Left lobe of liver (tissue), 2 donors: Measurements from ENCODE around the gene HMGN1. TPM values are rescaled to one million over a fixed set of nuclear protein-coding genes. Genes with fewer than 3 reads are reported as not detected.
"Not testable (repeated sequence)": the region's sequence is repeated elsewhere in the genome, so short reads cannot be mapped to it uniquely, and the experiment has no call there.

Experiments
- ATAC-seq: fragments of 200-7000 bp; cut with Tn5 transposase; one replicate; pipeline ENCODE4 v1.9.1; 2020; ENCODE audit warnings: mild to moderate bottlenecking, moderate library complexity
- DNase-seq: peaks from one replicate; pipeline ENCODE4 v3.0.0-alpha.2; 2020; ENCODE audit warnings: low spot score
- total RNA-seq: library from RNA; stranded (reverse); gene quantifications from one replicate; pipeline ENCODE4 v1.2.1, GENCODE V29; 2021
- donor health status: DM: no; HTN: no; CAD: no; lungs with moderate emphysema.
- donor health status: DM: no; HTN: yes; CAD: no.

HMGN1 gene
- total RNA-seq = 31.7 TPM

GRCh38 chr21:39348355-39349210, at the start of gene HMGN1:
TSS of gene HMGN1 (minus strand) at chr21:39349088. CDS start at chr21:39348917, 171 bp downstream.
- DNase-seq (peak; percentile 81), ATAC-seq (peak; percentile 71)

DNA sequence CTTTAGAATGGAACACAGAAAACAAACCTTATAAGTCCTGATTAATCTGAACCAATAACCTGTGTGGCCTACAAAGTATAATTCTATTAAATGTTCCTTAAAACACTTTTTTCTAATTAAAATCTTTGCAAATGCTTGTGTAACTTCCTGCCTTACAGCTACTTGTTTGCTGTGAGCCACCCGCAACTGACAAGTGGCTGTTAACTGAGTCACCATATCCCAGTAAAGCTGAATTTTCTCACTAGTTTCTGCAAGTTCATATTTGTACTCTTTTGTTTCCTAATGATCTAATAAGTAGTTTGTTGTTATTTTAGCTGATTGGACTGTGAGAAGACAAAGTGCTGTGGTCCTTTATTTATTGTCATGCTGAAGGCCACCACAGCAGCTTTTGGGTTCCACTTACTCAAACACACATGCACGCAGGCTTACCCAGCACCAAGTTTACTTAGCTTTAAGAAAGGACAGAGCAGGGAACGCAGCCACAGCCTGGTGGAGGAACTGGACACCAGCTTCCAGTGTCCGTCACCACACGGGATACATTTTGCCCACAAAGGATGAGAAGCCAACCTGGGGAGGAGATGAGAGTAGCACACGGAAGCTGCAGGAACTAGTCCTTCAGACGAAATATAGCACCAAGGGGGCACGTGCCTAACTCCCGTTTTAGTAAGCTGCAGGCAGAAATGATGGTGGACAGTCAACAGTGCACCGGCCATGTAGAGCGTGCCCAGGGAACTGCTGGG, 48.9 kb upstream of the HMGN1 start:
- no peak for ATAC-seq
- no peak for DNase-seq

DNA sequence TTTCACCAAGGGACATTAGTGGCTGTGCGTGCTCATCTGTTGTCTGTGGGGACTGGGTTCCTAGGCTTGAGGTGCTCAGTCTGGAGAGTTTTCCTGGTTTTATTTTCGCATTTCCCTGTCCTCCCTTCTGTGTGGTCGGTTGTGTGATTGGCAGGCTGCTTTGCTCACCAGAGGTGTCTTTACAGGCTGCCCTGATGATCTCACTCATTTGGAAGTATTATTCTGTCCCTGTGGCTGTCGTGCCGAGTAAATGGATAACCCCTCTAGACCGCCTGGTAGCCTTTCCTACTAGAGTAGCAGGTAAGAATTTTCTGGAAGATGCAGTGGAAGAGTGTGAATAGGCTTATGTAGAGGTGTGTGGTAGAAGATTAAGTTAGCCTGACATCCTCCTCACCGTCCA, 44.1 kb upstream of the HMGN1 start:
- DNase-seq = no peak

GRCh38 chr21:39390212-39390765, 41.4 kb upstream of the HMGN1 start:
- DNase-seq (no peak), ATAC-seq (no peak)

More for the DNA sequence above, 44.1 kb upstream of the HMGN1 start:
- ATAC-seq = no peak

GRCh38 chr21:39388811-39389155, 39.9 kb upstream of the HMGN1 start:
- no peak for DNase-seq
- no peak for ATAC-seq

- DNase-seq (peak; percentile 90), ATAC-seq (peak; percentile 73)
Measured at GRCh38 chr21:39388038-39388810, 39.3 kb upstream of the HMGN1 start.

- ATAC-seq = peak; percentile 60
- peak; percentile 94 for DNase-seq
Measured at GRCh38 chr21:39387461-39388037, 38.7 kb upstream of the HMGN1 start.

GRCh38 chr21:39386899-39387298, 38.0 kb upstream of the HMGN1 start:
- DNase-seq (no peak), ATAC-seq (no peak)

DNA sequence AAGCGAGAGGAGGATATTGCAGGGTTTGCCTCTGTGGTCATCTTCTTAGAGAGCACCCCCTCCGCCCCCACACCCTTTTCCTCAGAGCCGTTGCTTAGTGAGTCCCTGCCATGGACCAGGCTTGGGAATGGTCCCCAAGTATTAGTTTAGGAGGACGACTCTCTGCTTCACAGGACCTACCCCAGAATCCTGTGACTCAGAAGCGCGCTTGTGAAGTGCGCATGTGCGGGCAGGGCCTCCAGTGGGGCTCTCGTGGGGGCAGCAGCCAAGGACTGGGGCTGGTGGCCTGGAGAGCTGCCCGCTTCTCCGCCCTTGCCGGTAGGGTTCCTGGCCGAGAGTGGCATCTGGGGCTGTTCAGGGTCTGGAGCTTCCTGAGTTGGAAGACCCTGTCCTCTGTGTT, 37.3 kb upstream of the HMGN1 start:
- peak; percentile 66 for DNase-seq
- ATAC-seq = peak; percentile 12

- ATAC-seq = peak; percentile 74
Measured at GRCh38 chr21:39385299-39386145, 36.6 kb upstream of the HMGN1 start.

DNA sequence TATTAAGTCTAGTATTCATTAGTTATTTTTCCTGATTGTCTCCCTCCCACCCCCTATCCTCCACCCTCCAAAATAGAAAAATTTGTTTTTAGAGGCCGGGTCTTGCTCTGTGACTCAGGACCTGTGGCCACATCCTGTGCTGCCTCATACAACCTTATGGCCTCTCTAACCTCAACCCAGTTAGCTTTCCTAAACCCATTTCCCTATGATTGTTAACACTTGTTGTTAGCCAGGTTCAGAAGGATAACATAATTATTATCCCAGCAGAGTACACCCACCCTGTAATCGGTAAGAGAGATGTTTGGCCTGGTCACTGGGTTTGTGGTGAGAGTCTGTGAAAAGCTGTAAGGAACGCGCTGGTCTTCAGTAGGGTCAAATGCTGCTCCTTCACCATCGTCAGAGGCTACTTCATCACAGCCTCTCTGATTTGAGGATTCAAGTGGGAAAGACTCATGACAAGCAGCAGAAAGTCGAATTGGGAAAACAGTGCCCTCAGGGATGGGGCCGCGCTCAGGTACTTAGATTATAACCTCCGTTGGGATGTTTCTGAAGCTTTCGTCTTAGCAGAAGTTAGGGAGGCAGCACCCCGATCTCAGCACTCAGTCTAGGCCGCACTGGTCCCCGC, 35.9 kb upstream of the HMGN1 start:
- no peak for DNase-seq

More at GRCh38 chr21:39385299-39386145, 36.6 kb upstream of the HMGN1 start:
- peak; percentile 95 for DNase-seq

DNA sequence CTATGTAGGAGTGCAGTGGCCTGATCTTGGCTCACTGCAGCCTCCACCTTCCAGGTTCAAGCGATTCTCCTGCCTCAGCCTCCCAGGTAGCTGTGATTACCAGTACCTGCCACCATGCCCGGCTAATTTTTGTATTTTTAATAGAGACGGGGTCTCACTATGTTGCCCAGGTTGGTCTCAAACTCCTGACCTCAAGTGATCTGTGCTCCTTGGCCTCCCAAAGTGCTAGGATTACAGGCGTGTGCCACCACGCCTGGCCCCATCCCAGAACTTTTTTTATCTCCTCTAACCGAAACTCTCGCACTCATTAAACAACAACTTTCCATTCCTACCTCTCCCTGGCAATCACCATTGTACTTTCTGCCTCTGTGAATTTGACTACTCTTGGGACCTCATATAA, 33.2 kb upstream of the HMGN1 start:
- ATAC-seq, DNase-seq: not testable (repeated sequence)

More for the DNA sequence above, 35.9 kb upstream of the HMGN1 start:
- ATAC-seq = no peak

GRCh38 chr21:39381009-39381408, 32.1 kb upstream of the HMGN1 start:
- DNase-seq (no peak), ATAC-seq (no peak)

- peak; percentile 95 for ATAC-seq
- DNase-seq = peak; percentile 95
Measured at GRCh38 chr21:39379986-39380891, 31.4 kb upstream of the HMGN1 start.

DNA sequence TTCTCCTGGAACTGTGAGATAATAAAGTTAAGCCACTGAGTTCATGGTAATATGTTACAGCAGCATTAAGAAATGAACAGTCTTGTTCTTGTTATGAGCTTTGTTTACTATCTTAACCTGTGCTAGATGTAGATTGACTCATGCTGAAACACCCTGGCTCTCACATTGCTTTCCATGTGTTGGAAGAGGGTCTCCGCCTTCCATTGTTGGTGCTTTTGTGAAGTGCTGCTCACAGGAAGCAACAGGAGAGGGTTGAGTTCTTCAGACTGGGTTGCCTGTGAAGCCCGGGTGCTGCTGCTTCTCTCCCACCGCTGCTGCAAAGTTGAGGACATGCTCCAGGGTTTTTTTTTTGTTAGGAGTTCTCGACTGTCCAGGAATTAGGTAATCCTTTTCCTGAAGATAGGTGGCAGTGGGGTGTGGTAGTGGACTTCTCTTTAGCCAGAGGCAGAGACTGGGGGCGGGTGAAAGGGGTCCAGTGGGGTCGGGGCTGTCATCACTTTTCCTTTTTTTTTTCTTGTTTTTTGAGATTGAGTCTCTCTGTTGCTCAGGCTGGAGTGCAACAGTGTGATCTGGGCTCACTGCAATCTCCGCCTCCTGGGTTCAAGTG, 28.7 kb upstream of the HMGN1 start:
- no peak for DNase-seq
- no peak for ATAC-seq

DNA sequence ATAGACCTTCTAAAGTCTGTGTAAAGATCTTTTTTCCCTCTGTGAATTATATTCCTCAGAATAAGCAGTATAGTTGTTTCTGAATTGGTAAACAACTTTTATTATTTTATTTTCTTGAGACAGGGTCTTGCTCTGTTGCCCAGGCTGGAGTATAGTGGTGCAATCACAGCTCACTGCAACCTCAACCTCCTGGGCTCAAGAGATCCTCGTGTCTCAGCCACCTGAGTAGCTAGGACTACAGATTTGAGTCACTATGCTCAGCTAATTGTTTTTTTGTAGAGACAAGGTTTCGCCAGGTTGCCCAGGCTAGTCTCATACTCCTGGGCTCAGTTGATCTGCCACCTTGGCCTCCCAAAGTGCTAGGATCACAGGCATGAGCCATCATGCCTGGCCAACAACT, 26.6 kb upstream of the HMGN1 start:
- no peak for DNase-seq

GRCh38 chr21:39374046-39374445, 25.2 kb upstream of the HMGN1 start:
- DNase-seq = no peak
- ATAC-seq = no peak

More for the DNA sequence above, 26.6 kb upstream of the HMGN1 start:
- no peak for ATAC-seq

GRCh38 chr21:39373634-39374033, 24.7 kb upstream of the HMGN1 start:
- DNase-seq (no peak), ATAC-seq (peak; percentile 85)
